OCI-LY7 (cell line): ENCODE results near the gene APBA1. TPM values are rescaled to one million over a fixed set of nuclear protein-coding genes. Genes with fewer than 3 reads are reported as not detected.

ENCODE experiments used
- BruUV-seq: library from RNA; stranded (reverse); fragments of 400-500 nt; replicated peaks from 2 replicates; lab custom pipeline; 2021; lab: Mats Ljungman, UMichigan
- CTCF ChIA-PET: fragments of 300-600 bp; sonication (Branson Sonifier 250); formaldehyde crosslinking; loops from one replicate; lab custom pipeline; 2022; ENCODE audit warnings: antibody characterized with exemption; ENCODE audit not compliant: unreplicated experiment; lab: Charles Lee
- POLR2A ChIA-PET: fragments of 300-600 bp; sonication (Branson Sonifier 250); formaldehyde crosslinking; loops from one replicate; lab custom pipeline; 2022; ENCODE audit warnings: antibody characterized with exemption; lab: Charles Lee
- DNase-seq: peaks from one replicate; pipeline ENCODE4 v3.0.0-alpha.2; 2015; ENCODE audit warnings: low spot score
- H2AFZ ChIP-seq: fragments of 200-600 bp; sonication (generic), shearing (Covaris generic); 2 replicates; pipeline ENCODE4 v1.6.1; 2014; ENCODE audit warnings: mild to moderate bottlenecking, antibody characterized with exemption, low read length, moderate library complexity
- H3K27ac ChIP-seq: fragments of 200-600 bp; sonication (generic); 2 replicates; pipeline ENCODE4 v1.5.1; 2014; ENCODE audit warnings: mixed run types, low read depth, mild to moderate bottlenecking, moderate library complexity, low read length, inconsistent platforms; ENCODE audit not compliant: poor library complexity, severe bottlenecking
- H3K36me3 ChIP-seq: fragments of 200-600 bp; sonication (generic); 2 replicates; pipeline ENCODE4 v1.6.1; 2014; ENCODE audit warnings: mild to moderate bottlenecking, antibody characterized with exemption, low read length, moderate library complexity, mixed read lengths; ENCODE audit not compliant: insufficient read depth
- H3K4me1 ChIP-seq: fragments of 200-600 bp; sonication (generic); 2 replicates; pipeline ENCODE4 v1.5.1; 2014; ENCODE audit warnings: mild to moderate bottlenecking, low read length; ENCODE audit not compliant: insufficient read depth, poor library complexity, severe bottlenecking
- H3K4me2 ChIP-seq: fragments of 200-600 bp; sonication (generic); 2 replicates; pipeline ENCODE4 v1.6.1; 2014; ENCODE audit warnings: mild to moderate bottlenecking, low read length
- H3K4me3 ChIP-seq: fragments of 200-600 bp; sonication (generic); 2 replicates; pipeline ENCODE4 v1.5.1; 2014; ENCODE audit warnings: mild to moderate bottlenecking, low read depth, low read length; ENCODE audit not compliant: poor library complexity, severe bottlenecking
- H3K79me2 ChIP-seq: fragments of 200-600 bp; sonication (generic); 2 replicates; pipeline ENCODE4 v1.6.1; 2016; ENCODE audit warnings: low read depth, mild to moderate bottlenecking, low read length, moderate library complexity, mixed read lengths; ENCODE audit not compliant: insufficient read depth
- H3K9me2 ChIP-seq: fragments of 200-600 bp; sonication (generic); 2 replicates; pipeline ENCODE4 v1.6.1; 2016; ENCODE audit warnings: mild to moderate bottlenecking, low read length, mixed read lengths; ENCODE audit not compliant: insufficient read depth
- H3K9me3 ChIP-seq: fragments of 200-600 bp; sonication (generic); 2 replicates; pipeline ENCODE4 v1.6.1; 2014; ENCODE audit warnings: mild to moderate bottlenecking, mixed run types, low read length, mixed read lengths
- H4K20me1 ChIP-seq: fragments of 200-600 bp; sonication (generic); 2 replicates; pipeline ENCODE4 v1.6.1; 2014; ENCODE audit warnings: mild to moderate bottlenecking, antibody characterized with exemption, low read length, moderate library complexity, mixed read lengths; ENCODE audit not compliant: insufficient read depth
- CTCF ChIP-seq: fragments of 200-600 bp; sonication (generic); conservative IDR thresholded peaks from 2 replicates; pipeline ENCODE4 v1.5.1; 2014; ENCODE audit warnings: mild to moderate bottlenecking, antibody characterized with exemption, low read length, moderate library complexity, mixed read lengths
- EZH2phosphoT487 ChIP-seq: fragments of 200-600 bp; sonication (generic); IDR thresholded peaks from 2 replicates; pipeline ENCODE4 v1.6.1; 2018; ENCODE audit warnings: low read depth, borderline replicate concordance, mild to moderate bottlenecking, mixed run types, antibody characterized with exemption, low read length, moderate library complexity, mixed read lengths
- intact Hi-C: fragments of 100-400 bp; cut with micrococcal nuclease; formaldehyde crosslinking; loops from one replicate; pipeline ENCODE4 v1.10.0; 2022; ENCODE audit not compliant: unreplicated experiment
- total RNA-seq, 2 experiments: library from RNA; depleted of rRNA in 1 of 2; stranded (reverse); fragments of >200 nt in 1 of 2; shearing (Covaris generic) in 1 of 2; gene quantifications; 2 replicates each; pipeline ENCODE4 v1.2.3, GENCODE V29; 2014 to 2022

APBA1 gene
- total RNA-seq, 2 experiments from 2014 or later: not detected

- CTCF ChIA-PET: no interaction called here
- Histone ChIP-seq H3K4me1 (no peaks in the 10 kb centered on the region), H3K9me3 (no peaks in the 10 kb centered on the region), H3K9me2 (no peaks in the 10 kb centered on the region), H3K4me2 (no peak overlapping the region), H3K36me3 (no peaks in the 10 kb centered on the region), H3K4me3 (no peak overlapping the region), H4K20me1 (no peaks in the 10 kb centered on the region), H3K27ac (no peak overlapping the region), H2AFZ (no peak overlapping the region), H3K79me2 (no peaks in the 10 kb centered on the region)
- DNase-seq: no peak
- BruUV-seq: no TSS peak
- no peak for TF ChIP-seq CTCF
- intact Hi-C loops: no loop called here
- POLR2A ChIA-PET: interaction anchor here (0.6 to 0.8 kb wide), 2 partner anchors 16 to 472 kb away, joined by 3 read pairs; no protein-coding TSS in a partner anchor
These were observed 99.6 kb downstream of the APBA1 start for GRCh38 chr9:69572611-69573010.

GRCh38 chr9:69571032-69571431 lies 101.1 kb downstream of the APBA1 start:
- no peak overlapping the region for H3K27ac ChIP-seq
- ChIA-PET POLR2A (no interaction called here), CTCF (no interaction called here)
- no peaks in the 10 kb centered on the region for H3K9me3 ChIP-seq
- H3K4me3 ChIP-seq: no peak overlapping the region
- TF ChIP-seq EZH2phosphoT487: no peak
- no peak for TF ChIP-seq CTCF
- H4K20me1 ChIP-seq: no peaks in the 10 kb centered on the region
- no peaks in the 10 kb centered on the region for H3K4me1 ChIP-seq
- DNase-seq: no peak
- no peaks in the 10 kb centered on the region for H3K36me3 ChIP-seq
- H3K4me2 ChIP-seq: no peak overlapping the region
- intact Hi-C loops: no loop called here
- no peaks in the 10 kb centered on the region for H3K9me2 ChIP-seq
- no peaks in the 10 kb centered on the region for H3K79me2 ChIP-seq
- H2AFZ ChIP-seq: no peak overlapping the region
- BruUV-seq: no TSS peak

DNA sequence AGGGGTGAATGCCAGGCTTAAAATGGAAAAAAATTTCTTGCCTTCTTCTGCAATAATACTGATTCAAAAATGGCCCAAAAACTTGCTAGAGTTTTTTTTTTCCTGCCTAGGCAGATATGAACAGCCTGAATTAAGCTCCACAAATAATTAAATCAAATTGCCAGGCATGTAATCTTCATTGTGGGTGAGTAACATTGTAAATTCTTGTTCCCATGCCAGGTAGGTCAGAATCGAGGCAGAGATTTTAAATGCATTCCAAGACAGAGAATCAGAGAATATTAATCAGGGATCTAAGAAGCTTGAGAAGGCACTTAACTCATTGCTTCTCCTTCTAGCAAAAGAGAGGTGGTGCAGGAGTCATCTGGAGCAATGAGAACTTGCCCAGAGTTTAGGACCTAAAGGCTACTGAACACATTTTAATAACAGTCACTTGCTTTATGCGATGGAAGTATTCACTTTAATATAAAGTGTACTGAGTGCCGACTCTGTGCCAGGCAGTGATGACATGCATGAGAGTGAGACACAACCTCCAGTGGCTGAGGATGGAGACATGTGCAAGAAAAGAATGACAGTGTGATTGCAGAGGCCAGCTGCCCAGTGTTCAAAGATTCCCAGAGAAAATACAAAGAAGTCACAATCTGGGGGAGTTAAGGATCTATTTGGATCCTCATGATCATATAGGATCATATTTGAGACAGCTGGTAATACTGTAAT lies 102.3 kb downstream of the APBA1 start:
- intact Hi-C loops: no loop called here
- H4K20me1 ChIP-seq: no peaks in the 10 kb centered on the region
- H3K27ac ChIP-seq: no peak overlapping the region
- no peaks in the 10 kb centered on the region for H3K79me2 ChIP-seq
- no TSS peak for BruUV-seq
- TF ChIP-seq EZH2phosphoT487: no peak
- TF ChIP-seq CTCF: no peak
- no peaks in the 10 kb centered on the region for H3K9me2 ChIP-seq
- no peaks in the 10 kb centered on the region for H3K36me3 ChIP-seq
- no peak for DNase-seq
- H3K4me1 ChIP-seq: no peaks in the 10 kb centered on the region
- ChIA-PET POLR2A (interaction anchor here (0.6 to 1.0 kb wide), 2 partner anchors 8 to 374 kb away, joined by 3 to 5 read pairs; no protein-coding TSS in a partner anchor), CTCF (no interaction called here)
- no peak overlapping the region for H2AFZ ChIP-seq
- H3K4me2 ChIP-seq: no peak overlapping the region
- no peaks in the 10 kb centered on the region for H3K9me3 ChIP-seq
- H3K4me3 ChIP-seq: no peak overlapping the region
